ENCODE measurements around the gene FOSL1.

Gene FOSL1

DNA sequence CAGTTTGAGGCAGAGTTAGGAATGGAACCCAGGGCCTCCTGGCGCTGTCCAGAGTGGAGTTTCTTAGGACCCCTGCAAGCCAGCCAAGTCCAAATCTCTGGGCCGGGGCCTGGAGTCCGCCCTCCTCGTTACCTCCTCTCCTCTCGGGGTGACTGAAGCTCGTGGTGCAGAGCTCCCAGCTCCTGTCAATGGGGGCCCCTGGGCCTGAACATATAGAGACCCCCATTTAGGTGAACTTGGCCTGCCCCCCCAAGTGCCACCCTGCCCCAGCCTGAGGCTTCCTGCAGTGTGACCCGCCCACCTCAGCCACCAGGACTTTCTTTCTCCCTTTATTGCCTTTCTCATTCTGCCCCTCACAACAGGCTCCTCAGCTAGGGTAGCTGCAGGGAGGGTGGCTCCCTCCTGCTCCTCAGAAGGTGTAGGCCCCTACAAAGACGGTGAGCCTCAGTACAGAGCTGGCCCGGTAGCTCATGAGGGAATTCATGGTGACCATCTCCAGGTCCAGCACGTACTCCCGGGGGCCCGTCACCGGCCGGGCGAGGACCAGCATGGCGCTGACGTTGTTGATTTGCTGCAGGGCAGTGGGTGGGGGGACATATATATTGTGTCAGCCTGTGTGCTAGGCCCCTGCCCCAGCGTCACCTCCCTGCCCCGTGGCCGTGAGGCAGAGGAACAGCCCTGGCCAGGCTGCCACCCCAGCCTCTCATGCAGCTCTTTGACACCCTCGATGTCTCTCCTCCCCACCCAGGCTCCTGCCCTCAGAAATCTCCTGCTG lies 33.5 kb downstream of the FOSL1 start:
- H3K4me3 ChIP-seq (ENCODE audit: low read depth, low read length): no peak overlapping the region
- TF ChIP-seq, protein P1, sequence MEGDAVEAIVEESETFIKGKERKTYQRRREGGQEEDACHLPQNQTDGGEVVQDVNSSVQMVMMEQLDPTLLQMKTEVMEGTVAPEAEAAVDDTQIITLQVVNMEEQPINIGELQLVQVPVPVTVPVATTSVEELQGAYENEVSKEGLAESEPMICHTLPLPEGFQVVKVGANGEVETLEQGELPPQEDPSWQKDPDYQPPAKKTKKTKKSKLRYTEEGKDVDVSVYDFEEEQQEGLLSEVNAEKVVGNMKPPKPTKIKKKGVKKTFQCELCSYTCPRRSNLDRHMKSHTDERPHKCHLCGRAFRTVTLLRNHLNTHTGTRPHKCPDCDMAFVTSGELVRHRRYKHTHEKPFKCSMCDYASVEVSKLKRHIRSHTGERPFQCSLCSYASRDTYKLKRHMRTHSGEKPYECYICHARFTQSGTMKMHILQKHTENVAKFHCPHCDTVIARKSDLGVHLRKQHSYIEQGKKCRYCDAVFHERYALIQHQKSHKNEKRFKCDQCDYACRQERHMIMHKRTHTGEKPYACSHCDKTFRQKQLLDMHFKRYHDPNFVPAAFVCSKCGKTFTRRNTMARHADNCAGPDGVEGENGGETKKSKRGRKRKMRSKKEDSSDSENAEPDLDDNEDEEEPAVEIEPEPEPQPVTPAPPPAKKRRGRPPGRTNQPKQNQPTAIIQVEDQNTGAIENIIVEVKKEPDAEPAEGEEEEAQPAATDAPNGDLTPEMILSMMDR (IDR thresholded peaks at IDR 0.05; ENCODE audit: borderline replicate concordance, insufficient read depth, low read depth, low read length): no peak

DNA sequence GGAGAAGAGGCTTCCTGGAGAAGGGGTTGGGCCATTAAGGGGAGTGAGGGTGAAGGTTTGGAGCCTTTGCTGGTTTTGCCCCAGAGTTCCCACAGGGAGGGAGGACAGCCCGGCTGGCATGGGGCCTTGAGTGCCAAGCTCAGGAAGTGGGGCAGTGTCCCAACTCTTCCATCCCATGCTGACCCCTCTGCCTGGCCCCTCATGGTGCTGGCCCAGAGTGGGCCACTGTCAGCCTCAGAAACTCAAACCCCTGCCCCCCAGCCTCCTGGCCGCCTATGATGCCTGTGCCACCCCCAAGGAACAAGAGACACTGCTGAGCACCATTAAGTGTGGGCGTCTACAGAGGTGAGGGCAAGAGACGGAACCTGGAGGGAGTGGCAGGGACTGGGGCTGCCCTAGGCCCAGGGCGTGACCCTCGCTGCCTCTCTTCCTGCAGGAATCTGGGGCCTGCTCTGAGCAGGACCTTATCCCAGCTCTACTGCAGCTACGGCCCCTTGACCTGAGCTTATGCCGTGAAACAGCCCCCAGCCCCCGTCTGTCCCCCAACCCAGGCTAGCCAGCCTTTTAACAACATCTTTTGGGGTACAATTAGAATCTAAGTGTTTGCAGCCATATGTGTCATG lies 34.5 kb downstream of the FOSL1 start:
- TF ChIP-seq, protein P1 (IDR thresholded peaks at IDR 0.05; ENCODE audit: borderline replicate concordance, insufficient read depth, low read depth, low read length): no peak
- no peak overlapping the region for H3K4me3 ChIP-seq (ENCODE audit: low read depth, low read length)

DNA sequence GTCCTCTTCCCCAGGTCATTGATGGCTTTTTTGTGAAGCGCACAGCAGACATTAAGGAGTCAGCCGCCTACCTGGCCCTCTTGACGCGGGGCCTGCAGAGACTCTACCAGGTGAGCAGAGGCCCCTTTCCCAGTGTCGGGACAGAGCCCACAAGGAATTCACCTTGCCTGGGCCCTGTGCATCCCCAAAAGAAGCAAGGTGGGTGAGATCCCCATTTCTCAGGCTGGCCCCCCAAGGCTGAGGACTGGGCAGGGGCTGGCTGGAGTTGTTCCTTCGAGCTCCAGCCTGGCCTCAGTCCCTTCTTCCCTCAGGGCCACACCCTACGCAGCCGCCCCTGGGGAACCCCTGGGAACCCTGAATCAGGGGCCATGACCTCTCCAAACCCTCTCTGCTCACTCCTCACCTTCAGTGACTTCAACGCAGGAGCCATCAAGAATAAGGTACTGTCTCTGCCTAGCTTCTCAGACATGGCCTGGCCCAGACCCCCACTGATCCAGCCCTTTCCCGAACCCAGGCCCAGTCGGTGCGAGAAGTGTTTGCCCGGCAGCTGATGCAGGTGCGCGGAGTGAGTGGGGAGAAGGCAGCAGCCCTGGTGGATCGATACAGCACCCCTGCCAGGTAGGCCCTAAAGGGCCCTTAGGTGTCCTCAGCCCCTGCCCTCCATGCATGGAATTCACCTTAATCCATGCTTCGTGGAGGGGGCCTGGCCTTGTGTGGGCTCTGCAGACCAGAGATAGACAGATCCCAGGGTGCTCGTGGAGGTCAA lies 35.3 kb downstream of the FOSL1 start:
- TF ChIP-seq, protein P1 (IDR thresholded peaks at IDR 0.05; ENCODE audit: borderline replicate concordance, insufficient read depth, low read depth, low read length): no peak
- H3K4me3 ChIP-seq (ENCODE audit: low read depth, low read length): no peak overlapping the region

DNA sequence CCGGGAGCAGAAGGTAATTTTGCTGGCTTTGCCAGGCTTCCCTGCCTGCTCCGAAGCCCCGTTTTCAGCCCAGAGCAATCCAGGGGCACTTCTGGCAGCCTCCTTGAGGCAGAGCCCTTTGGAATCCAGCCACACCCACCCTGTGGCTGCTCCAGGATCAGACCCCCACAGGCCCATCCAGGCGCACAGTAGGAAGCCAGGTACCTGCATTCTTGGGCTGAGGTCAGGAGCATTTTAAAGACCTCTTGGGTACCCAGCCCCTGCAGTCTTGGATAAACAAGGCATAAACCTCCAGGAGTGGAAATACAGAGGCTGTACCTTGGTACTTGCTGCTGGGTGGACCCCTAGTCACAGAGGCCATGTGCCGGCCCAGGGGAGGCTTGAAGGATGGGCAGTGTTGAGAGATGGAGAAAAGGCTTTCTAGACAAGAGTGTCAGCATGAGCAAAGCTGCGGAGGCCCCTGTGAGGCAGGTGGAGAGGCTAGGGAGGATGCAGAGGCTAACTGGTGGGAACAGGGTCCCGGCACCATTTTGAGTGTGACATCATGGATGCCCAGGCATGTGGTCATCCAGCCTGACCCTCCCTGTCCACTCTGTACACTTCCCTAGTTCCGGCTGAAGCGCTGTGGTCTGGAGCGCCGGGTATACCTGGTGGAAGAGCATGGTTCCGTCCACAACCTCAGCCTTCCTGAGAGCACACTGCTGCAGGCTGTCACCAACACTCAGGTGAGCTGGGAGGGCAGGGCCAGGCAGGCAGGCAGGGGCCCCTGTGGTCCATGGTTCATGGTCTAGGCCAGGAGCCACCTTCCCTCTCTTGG lies 36.1 kb downstream of the FOSL1 start:
- TF ChIP-seq, protein P1 (IDR thresholded peaks at IDR 0.05; ENCODE audit: borderline replicate concordance, insufficient read depth, low read depth, low read length): no peak
- no peak overlapping the region for H3K4me3 ChIP-seq (ENCODE audit: low read depth, low read length)

DNA sequence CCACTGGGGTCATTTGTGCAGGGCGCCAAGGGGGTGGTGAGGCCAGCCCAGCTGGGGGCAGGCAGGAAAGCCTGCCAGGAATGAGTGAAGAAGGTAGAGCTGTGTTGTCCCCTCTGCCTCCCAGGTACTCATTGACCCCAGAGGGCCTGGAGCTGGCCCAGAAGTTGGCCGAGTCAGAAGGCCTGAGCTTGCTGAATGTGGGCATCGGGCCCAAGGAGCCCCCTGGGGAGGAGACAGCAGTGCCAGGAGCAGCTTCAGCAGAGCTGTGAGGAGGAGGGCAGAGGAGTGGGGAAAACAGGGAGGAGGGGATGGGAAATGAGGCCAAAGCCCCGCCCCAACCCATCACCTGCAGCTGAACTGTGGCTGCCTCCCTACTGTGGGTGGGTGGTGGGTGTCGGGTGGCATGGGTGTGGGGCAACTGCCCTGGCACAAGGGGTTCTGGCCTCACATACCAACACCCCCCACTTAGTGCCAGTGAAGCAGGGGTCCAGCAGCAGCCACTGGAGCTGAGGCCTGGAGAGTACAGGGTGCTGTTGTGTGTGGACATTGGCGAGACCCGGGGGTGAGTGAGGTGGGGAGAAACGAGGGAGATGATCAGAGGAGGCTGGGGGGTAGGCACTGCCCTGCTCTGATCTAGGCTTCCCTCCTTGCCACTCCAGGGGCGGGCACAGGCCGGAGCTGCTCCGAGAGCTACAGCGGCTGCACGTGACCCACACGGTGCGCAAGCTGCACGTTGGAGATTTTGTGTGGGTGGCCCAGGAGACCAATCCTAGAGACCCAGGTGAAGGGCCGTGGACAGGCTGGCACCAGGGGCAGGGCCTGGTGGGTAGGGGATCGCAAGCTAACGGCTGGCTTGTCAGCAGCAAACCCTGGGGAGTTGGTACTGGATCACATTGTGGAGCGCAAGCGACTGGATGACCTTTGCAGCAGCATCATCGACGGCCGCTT lies 37.0 kb downstream of the FOSL1 start:
- TF ChIP-seq, protein P1 (IDR thresholded peaks at IDR 0.05; ENCODE audit: borderline replicate concordance, insufficient read depth, low read depth, low read length): no peak
- no peak overlapping the region for H3K4me3 ChIP-seq (ENCODE audit: low read depth, low read length)

Measured in GM12875 (cell line).